Fibroblast of lung (primary cell): Measurements from ENCODE around the gene RASA3. TPM values are rescaled to one million over a fixed set of nuclear protein-coding genes. Genes with fewer than 3 reads are reported as not detected.

Source experiments
- DNase-seq, 2 donors: peaks; one replicate each; pipeline versions ENCODE4 v3.0.0 to v3.0.0-alpha.2; 2010; ENCODE audit warnings: low read depth in 2 of 2
- H2AFZ ChIP-seq: 2 replicates; pipeline ENCODE4 v1.5.1; 2012; ENCODE audit warnings: low read length, control low read depth, inconsistent platforms
- H3K27ac ChIP-seq: 2 replicates; pipeline ENCODE4 v1.5.1; 2011; ENCODE audit warnings: low read length, control low read depth; ENCODE audit not compliant: insufficient read depth
- H3K27me3 ChIP-seq: 2 replicates; pipeline ENCODE4 v1.5.1; 2011; ENCODE audit warnings: mild to moderate bottlenecking, low read length; ENCODE audit not compliant: control insufficient read depth, insufficient read depth
- H3K36me3 ChIP-seq: 2 replicates; pipeline ENCODE4 v1.5.1; 2011; ENCODE audit warnings: low read length; ENCODE audit not compliant: control insufficient read depth, insufficient read depth
- H3K4me1 ChIP-seq: 2 replicates; pipeline ENCODE4 v1.5.1; 2011; ENCODE audit warnings: low read length; ENCODE audit not compliant: control insufficient read depth, insufficient read depth; ENCODE audit errors: extremely low read depth
- H3K4me2 ChIP-seq: 2 replicates; pipeline ENCODE4 v1.5.1; 2011; ENCODE audit warnings: low read length, control low read depth; ENCODE audit not compliant: insufficient read depth; ENCODE audit errors: extremely low read depth
- H3K4me3 ChIP-seq, 4 experiments: fragments of 200-600 bp in 1 of 4; sonication (generic) in 1 of 4; replicated peaks in 1 of 4; 2 replicates each; pipeline ENCODE4 v1.5.1; 2011 to 2016; ENCODE audit warnings: low read length in 4 of 4, low read depth in 3 of 4, mild to moderate bottlenecking in 3 of 4, control low read depth in 2 of 4, inconsistent platforms in 1 of 4, mixed read lengths in 1 of 4; ENCODE audit not compliant: insufficient read depth in 1 of 4; ENCODE audit errors: control extremely low read depth in 1 of 4
- H3K79me2 ChIP-seq: 2 replicates; pipeline ENCODE4 v1.5.1; 2012; ENCODE audit warnings: mild to moderate bottlenecking, low read length, inconsistent platforms; ENCODE audit not compliant: control insufficient read depth, insufficient read depth
- H3K9ac ChIP-seq: 2 replicates; pipeline ENCODE4 v1.5.1; 2011; ENCODE audit warnings: mild to moderate bottlenecking, low read length, control low read depth; ENCODE audit not compliant: insufficient read depth
- H3K9me3 ChIP-seq: 2 replicates; pipeline ENCODE4 v1.5.1; 2012; ENCODE audit warnings: low read depth, low read length; ENCODE audit not compliant: control insufficient read depth, insufficient read depth
- H4K20me1 ChIP-seq: 2 replicates; pipeline ENCODE4 v1.5.1; 2011; ENCODE audit warnings: low read length; ENCODE audit not compliant: control insufficient read depth, insufficient read depth; ENCODE audit errors: extremely low read depth
- EZH2 ChIP-seq: IDR thresholded peaks from 2 replicates; pipeline ENCODE4 v1.5.1; 2012; ENCODE audit warnings: low read length, control low read depth, mild to moderate bottlenecking; ENCODE audit errors: missing control alignments
- polyA plus RNA-seq, 2 donors: library from polyadenylated mRNA; depleted of rRNA in 1 of 2; stranded (reverse) in 1 of 2; unstranded in 1 of 2; fragments of >200 nt; gene quantifications; 2 replicates each; pipeline ENCODE4 v1.2.1, GENCODE V29; 2011 to 2012; ENCODE audit warnings: missing spikeins in 1 of 2
- total RNA-seq: library from RNA; depleted of rRNA; stranded (reverse); fragments of >200 nt; gene quantifications from 2 replicates; pipeline ENCODE4 v1.2.1, GENCODE V29; 2014
- TF ChIP-seq, protein P1 (sequence below), 2 donors: IDR thresholded peaks in 1 of 2; conservative IDR thresholded peaks in 1 of 2; 1 replicate in 1 of 2; 2 replicates in 1 of 2; pipeline ENCODE4 v1.5.1; 2011 to 2012; ENCODE audit warnings: low read length in 2 of 2, control low read depth in 1 of 2, inconsistent platforms in 1 of 2, low read depth in 1 of 2, mild to moderate bottlenecking in 1 of 2

RASA3 gene
- total and polyA plus RNA-seq, 2 donors (not counting 1 experiment from before 2014, with no cell fraction given): 26.6 to 31.1 TPM

DNA sequence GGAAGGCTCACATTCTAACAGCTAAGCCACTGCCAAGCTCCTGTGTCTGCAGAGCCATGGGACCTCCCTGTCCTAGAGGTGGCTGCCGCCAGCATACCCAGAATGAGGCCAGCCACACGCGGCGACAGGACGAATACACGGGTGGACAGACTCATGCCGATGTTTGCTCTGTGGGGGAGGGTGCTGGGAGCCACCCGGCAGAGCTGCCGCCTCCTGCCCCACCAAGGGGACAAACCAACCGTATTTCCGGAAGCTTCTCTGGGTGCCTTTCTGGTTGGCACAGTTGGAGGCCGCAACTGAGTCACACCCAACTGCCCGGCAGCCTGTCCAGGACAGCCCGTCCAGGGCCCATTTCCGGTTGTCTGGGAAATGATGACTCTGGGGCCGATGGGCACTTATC, 178.9 kb downstream of the RASA3 start:
- Histone ChIP-seq H3K79me2 (no peaks in the 10 kb centered on the region), H3K9ac (no peak overlapping the region), H3K36me3 (peaks cover 10% of the 10 kb centered on the region), H3K27me3 (no peaks in the 10 kb centered on the region), H3K27ac (no peak overlapping the region), H3K4me3 (no peak overlapping the region), H2AFZ (no peak overlapping the region), H4K20me1 (no peaks in the 10 kb centered on the region), H3K9me3 (no peaks in the 10 kb centered on the region), H3K4me2 (no peak overlapping the region), H3K4me1 (peaks cover 2% of the 10 kb centered on the region)
- no peak for DNase-seq
- no peak for TF ChIP-seq EZH2
- TF ChIP-seq, protein P1, sequence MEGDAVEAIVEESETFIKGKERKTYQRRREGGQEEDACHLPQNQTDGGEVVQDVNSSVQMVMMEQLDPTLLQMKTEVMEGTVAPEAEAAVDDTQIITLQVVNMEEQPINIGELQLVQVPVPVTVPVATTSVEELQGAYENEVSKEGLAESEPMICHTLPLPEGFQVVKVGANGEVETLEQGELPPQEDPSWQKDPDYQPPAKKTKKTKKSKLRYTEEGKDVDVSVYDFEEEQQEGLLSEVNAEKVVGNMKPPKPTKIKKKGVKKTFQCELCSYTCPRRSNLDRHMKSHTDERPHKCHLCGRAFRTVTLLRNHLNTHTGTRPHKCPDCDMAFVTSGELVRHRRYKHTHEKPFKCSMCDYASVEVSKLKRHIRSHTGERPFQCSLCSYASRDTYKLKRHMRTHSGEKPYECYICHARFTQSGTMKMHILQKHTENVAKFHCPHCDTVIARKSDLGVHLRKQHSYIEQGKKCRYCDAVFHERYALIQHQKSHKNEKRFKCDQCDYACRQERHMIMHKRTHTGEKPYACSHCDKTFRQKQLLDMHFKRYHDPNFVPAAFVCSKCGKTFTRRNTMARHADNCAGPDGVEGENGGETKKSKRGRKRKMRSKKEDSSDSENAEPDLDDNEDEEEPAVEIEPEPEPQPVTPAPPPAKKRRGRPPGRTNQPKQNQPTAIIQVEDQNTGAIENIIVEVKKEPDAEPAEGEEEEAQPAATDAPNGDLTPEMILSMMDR (conservative IDR thresholded peaks at IDR 0.05 in 1 of 2, IDR thresholded peaks at IDR 0.05 in 1 of 2; ENCODE audit: low read depth in 1 of 2, low read length in 2 of 2): no peak

DNA sequence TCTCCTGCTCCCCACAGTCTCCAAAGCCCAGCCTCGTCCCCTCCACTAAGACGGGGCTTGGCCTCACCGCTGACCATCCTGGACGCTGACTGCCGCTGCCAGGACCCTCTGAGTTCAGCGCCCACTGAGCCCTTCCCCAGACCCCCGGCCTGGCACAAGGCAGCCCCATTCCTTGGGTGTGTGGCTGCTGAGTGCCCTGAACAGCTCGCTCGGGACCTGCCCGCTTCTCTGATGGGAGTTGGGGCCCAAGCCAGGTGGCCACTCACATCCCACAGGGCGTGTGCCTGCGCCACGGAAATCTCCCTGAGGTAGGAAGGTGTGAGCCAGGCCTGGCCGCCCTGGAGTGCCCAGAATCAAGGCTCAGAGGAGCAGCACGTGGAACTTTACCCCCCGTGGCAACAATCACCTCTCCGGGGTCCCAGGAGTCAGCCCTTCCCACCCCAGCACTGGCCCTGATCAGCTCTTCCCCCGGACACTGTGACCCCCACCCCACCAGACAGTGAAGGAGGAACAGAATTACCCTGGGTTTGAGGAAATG, 179.4 kb downstream of the RASA3 start:
- Histone ChIP-seq H3K36me3 (peaks cover 10% of the 10 kb centered on the region), H3K4me3 (no peak overlapping the region), H3K27ac (no peak overlapping the region), H3K4me2 (no peak overlapping the region), H3K79me2 (no peaks in the 10 kb centered on the region), H3K9me3 (no peaks in the 10 kb centered on the region), H4K20me1 (no peaks in the 10 kb centered on the region), H3K4me1 (peaks cover 6% of the 10 kb centered on the region), H3K9ac (no peak overlapping the region), H2AFZ (no peak overlapping the region), H3K27me3 (no peaks in the 10 kb centered on the region)
- no peak for TF ChIP-seq EZH2
- TF ChIP-seq, protein P1 (conservative IDR thresholded peaks at IDR 0.05 in 1 of 2, IDR thresholded peaks at IDR 0.05 in 1 of 2; ENCODE audit: low read depth in 1 of 2, low read length in 2 of 2): no peak
- no peak for DNase-seq

DNA sequence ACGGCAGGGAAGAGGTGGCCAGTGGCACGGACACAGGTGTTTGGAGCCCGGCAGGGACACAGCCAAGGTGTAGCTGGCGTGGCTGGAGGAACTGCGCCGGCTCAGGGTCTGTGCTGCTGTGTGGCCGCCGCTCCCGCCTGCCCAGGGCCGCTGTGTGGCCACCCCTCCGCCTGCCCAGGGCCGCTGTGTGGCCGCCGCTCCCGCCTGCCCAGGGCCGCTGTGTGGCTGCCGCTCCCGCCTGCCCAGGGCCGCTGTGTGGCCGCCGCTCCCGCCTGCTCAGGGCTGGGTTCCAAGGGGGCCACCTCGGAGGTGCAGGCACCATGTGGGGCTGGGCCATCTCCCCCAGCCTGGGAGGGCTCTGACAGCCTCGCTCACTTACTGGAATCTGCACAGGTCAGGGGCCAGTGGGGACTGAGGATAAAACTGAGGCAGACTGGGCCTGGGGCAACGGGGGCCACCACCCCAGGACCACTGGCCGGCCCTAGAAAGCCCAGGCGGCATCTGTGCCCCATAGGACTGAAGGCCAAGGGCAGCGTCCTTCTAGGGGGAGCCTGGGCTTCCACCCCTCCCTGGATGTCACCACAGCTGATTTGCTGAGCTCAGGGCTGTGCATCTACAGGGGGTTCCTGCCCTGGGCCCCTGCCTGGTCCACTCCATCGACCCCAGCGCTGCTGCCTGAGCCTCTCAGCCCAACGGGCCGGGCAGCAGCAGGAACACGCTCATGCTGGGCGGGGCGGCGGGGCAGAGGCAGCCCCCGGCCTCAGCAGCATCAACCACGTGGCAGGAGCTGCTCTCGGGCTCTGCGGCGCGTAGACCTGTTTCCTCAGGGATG, 180.1 kb downstream of the RASA3 start:
- no peak overlapping the region for H3K9ac ChIP-seq
- no peaks in the 10 kb centered on the region for H3K79me2 ChIP-seq
- H3K9me3 ChIP-seq: no peaks in the 10 kb centered on the region
- H3K4me2 ChIP-seq: no peak overlapping the region
- H3K36me3 ChIP-seq: peaks cover 10% of the 10 kb centered on the region
- H4K20me1 ChIP-seq: no peaks in the 10 kb centered on the region
- H3K4me3 ChIP-seq: no peak overlapping the region
- H3K4me1 ChIP-seq: peaks cover 8% of the 10 kb centered on the region
- H2AFZ ChIP-seq: no peak overlapping the region
- no peak for DNase-seq
- no peaks in the 10 kb centered on the region for H3K27me3 ChIP-seq
- TF ChIP-seq, protein P1 (conservative IDR thresholded peaks at IDR 0.05 in 1 of 2, IDR thresholded peaks at IDR 0.05 in 1 of 2; ENCODE audit: low read depth in 1 of 2, low read length in 2 of 2): no peak
- no peak for TF ChIP-seq EZH2
- no peak overlapping the region for H3K27ac ChIP-seq
